GM18873 (cell line): ENCODE data around the gene NR3C2.

Experiments used
- ATAC-seq: cut with Tn5 transposase; IDR thresholded peaks from one replicate; pipeline ENCODE4 v1.9.1; 2021; ENCODE audit warnings: mild to moderate bottlenecking, moderate library complexity, moderate number of reproducible peaks; ENCODE audit not compliant: unreplicated experiment, low FRiP score

The NR3C2 gene

DNA sequence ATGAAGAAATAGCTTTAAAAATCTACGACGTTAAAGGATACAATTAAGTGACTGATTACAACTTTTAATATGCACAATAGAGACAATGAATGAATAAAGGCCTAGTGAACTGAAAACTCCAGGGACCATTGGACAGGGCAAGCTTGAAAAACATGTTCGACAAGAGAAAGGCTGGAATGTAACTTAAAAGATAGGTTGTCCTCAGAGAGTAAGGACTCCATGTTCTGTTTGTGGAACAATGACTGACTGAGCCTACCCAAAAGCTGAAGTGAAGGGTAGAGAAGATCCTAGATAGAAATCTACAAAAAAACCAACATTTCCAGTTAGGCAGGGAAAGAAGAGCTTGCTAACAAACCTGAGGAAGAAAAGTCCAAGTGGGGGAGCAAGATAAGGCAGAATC lies 173.4 kb downstream of the NR3C2 start:
- ATAC-seq: no peak

DNA sequence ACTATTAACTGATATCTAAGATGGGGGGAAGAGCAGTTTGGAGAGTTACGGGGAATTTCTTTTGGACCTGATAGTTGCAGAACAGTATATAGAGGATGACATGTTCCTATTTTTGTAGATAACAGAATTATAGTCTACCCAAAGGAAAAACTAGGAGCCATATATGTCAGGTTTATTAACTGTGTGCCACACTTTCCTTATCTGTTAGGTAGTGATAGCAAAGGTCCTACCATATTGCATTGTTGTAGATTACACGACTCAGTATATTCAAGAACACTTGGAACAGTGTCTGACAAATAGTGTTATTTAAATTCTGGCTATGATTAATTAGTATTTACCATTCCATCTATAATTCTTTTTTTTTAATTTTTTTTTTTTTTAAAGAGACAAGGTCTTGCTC lies 175.3 kb downstream of the NR3C2 start:
- no peak for ATAC-seq

DNA sequence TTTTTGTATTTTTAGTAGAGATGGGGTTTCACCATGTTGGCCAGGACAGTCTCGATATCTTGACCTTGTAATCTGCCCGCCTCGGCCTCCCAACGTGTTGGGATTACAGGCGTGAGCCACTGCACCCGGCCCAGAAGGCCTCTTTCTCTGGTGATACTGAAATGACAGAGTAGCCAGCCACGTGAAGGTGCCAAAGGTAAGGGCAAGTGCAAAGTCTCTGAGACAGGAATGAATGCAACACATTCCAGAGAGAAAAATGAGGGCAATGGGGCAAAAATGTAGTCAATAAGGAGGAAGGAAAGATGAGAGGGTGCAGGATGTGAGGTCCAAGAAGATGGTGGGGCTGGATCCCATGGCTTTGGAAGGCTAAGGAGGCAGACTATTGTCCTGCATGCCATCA lies 176.0 kb downstream of the NR3C2 start:
- ATAC-seq: no peak

DNA sequence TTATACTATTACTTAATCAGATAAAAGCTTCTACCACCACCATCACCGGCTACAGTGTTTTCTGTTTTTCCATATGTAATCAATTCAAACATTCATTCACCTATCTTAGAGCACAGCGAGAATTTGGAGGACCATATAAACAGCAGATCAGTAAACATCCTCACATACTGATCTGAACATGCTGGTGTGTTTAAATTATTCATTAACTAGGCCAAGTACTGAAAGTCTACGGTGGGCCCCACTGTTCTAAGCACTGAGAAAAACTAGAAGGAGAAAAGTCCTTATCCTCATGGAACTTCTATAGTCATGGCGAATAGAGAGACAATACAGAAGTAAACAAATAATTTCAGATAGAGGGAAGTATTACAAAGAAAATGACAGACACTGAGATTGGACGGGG lies 176.6 kb downstream of the NR3C2 start:
- ATAC-seq: no peak

DNA sequence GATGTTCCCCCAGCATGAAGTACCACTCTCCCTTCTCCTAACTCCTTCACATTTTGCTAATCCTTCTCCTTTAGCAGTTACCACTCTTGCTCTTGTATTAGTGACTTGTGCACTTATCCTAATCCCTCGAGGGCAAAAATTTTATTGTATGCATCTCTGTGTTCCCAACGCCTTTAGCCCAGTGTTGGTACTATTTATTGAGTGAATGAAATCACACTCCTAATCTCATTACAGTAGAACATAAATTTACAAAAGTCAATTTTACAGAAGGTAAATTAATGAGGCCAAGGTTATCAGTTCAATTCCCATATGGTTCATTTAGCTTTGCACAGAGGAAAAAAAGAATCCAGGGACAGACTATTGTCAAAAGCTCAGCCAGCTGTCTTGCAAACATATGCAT lies 178.4 kb downstream of the NR3C2 start:
- ATAC-seq: no peak

DNA sequence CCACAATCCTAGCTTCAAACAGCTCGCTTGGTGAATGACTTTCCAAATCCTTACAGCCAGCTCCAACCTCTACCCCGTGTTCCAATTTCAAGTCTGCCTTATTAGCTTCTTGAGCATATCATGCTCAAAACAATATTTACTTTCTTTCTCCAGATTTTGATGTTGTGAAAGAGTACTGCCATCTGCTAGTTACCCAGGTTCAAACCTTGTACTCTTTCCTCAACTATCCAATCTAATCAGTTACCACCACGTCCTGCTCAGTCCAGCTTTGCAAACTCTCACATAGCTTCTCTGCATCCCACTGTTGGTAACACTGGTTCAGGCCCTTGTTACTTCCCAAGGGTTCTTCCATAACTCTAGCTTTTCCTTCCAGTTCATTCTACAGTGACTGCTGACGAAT lies 179.1 kb downstream of the NR3C2 start:
- ATAC-seq: no peak

DNA sequence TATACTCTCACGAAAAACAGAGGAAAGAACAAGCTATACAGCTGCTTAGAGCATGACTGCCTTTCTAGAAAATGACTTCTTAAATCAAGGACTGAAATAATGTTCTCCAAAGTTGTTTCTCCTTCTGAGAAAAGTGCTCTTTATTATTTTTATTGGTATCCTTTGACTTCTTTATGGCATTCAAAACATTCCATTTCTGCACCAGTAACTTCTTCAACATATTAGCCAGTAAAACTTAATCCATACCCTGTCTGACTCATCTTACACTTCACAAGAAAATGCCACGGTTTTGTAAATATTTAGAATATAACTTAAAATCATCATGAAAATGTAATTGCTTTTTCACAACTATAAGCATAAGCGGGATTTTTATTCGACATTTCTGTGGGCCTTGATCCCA lies 180.4 kb downstream of the NR3C2 start:
- ATAC-seq: no peak

DNA sequence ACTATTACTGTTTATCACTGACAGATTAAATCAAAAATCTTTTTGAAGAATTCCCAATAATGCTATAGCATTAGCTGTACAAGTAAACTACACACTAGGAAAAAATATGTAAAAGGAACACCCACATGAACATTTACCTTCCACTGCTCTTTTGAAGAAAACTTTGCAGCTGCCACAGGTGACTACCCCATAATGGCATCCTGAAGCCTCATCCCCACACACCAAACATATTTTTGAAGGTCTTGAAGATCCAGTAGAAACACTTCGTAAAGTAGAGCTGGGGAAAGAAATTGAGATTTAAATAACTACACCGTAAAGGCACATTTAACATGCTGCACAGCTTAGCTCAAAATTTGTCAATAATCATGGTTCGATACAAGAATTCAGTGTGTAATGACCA lies 182.4 kb downstream of the NR3C2 start:
- ATAC-seq: no peak

DNA sequence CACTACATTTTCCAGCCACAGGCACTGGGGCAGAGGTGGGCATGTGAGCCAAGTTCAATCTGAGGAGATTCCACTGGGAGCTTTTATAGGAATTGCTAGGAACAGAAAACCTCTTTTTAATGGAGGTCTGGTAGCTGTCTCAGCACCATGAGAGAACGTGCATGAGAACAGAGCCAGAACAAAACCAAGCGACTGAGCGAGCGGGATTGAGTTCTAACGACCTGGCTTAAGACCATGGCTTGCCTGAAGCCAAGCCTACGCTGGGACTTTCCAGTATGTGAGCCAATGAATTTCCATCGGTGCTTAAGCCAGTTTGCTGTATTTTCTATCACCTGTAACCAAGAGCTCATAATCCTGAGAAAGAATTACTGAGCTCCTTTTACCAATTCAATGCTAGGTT lies 183.7 kb downstream of the NR3C2 start:
- no peak for ATAC-seq

DNA sequence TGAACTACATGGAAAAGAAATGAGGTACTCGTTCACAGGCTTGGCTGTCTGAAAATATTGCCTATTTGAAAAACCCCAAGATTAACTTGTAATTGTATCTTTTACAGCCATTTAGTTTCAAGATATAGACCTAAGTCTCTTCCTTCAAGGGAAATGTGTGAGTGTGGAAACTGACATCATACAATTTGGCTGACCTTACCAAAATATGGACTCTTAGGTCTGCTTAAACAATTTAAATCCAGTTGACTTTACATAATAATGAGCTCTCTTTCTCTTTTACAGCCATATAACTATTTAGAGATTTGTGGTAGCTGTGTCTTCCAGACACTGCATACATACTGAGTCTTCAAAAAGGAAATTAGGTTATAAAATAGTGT lies 186.9 kb downstream of the NR3C2 start:
- ATAC-seq: no peak

DNA sequence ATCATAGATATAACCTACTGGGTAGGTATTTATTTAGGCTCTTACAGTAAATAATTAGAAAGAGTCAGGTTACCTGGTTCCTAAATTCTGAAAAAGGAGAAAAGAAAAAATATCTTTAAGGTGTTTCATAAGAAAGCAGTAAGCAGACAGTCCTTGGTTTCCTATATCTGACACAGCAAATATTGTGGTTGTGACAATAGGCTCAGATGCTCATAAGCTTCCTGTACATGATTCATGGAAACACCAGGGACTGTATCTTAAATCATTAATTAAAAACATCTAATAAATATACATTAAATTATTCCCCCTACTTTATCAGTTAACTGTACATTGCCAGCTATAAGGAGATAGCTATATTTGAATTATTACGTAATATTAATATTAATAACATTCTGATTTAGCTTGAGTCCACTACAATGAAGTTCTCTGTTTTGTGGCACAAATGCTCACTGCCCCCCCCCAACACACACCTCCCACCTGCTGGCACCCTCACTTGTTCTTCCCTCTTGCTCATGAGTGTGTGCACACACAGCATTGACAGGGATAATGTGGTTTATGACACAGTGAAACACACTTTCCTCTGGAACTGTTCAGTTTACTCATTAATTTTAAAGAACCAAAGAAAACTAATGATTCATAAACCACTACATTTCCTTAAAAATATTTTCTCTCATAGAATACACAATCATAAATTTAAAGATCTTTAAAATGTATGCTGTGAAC lies 187.4 kb downstream of the NR3C2 start:
- no peak for ATAC-seq

DNA sequence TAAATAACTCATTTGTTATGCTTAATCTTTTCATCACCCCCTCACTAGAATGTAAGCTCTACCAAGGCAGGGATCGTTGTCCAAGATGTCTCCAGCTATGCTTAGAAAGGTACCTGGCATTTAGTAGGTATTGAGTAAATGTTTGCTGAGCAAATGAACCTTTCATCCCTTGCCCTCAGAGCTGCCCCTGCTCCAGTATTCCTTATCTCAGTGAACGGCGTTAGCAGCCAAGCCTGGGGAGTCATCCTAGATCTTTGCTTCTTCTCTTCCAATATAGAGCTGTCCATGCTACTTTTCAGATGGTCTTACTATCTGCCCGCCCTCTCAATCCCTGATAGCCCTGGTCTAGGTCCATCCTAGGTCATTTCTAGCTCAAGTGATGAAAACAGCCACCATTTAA lies 188.4 kb downstream of the NR3C2 start:
- no peak for ATAC-seq

DNA sequence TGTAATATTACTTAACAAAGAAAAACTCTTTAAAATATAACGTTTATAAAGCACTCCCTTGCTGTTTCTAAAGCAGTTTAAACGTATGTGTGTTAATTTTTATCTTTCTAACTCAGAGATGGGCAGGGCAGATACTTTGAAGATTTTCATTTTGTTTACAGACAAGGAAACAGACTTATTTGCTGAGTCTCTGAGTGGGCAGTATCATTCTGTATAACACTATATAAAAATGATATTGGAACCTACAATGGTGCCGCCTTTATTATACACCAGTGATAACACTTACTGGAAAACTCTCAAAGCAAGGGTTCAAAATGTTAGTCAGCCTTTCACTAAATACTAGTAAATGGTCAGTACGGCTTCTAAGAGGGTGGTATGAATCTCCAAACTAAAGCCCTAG lies 193.4 kb downstream of the NR3C2 start:
- no peak for ATAC-seq

DNA sequence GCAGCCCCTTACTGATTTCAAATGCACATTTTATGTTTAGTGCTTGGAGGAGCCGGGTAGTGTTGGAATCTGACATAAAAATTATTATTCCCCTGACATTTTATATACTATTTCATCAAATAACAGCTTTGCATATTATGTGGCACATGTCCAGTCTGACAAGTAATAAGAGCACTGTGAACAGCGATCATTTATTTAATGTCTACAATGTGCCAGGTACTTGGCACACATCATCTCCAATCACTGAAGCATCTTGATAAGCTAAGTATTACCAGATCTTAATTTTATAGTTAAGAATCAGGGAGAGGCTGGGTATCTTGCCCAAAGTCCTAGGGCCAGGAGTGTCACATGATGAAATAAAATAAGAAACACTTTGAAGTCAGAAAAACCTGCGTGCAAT lies 197.2 kb downstream of the NR3C2 start:
- ATAC-seq: no peak

DNA sequence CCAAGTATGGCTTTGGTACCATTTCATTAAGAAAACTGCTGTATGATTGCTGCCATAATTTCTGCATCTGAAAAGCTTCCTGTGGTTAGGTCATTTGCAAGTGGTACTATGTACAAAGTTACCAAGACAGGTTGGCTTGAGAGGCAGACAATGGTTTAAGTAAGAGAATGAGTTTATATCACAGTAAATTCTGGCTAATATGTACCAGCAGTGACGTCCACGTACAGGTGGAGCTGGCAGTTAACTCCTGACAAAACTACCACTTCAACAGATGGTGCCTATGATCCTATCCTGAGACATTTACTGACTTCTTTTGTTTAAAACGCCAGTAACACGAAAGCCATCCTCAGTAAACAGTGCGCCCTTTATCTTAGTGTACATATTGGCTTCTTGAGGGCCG lies 198.4 kb downstream of the NR3C2 start:
- no peak for ATAC-seq

DNA sequence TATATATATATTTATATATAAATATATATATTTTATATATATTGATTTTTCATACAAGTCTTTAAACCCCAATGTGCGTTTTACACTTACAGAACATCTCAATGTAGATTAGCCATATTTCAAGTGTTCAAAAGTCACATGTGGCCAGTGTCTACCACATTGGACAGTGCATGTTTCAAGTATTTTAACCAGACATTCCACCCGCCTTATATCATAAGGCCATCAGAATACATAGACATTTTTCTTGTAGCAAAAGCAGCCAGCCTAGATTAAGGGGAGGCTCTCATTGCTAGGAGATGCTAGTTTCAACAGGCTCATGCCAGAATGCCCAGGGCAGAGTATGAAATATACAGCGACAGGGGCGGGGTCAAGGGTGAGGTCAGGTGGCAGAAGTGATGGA lies 202.0 kb downstream of the NR3C2 start:
- ATAC-seq: no peak

DNA sequence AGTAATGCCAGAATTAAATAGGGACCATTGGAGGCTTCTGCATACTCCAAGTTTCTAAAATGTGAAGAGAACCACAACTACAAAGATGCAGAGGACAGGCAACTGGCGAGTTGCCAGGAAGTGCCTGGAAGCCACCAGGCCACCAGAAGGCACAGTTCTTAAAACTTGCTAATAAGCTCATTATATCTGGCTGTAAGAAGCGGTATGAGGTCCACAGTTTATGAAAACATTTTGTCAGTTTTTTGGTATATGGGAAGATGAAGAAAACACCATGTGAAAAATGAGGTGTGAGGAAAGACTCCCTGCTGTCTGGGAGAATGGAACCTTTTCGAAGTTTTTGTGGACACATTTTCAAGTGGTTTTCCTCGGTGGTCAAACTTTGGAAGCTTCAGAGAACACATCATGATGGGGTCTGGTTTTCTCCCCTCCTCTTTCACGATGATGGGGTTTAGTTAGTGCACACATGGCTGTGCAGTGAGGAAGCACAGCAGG lies 202.7 kb downstream of the NR3C2 start:
- ATAC-seq: no peak

DNA sequence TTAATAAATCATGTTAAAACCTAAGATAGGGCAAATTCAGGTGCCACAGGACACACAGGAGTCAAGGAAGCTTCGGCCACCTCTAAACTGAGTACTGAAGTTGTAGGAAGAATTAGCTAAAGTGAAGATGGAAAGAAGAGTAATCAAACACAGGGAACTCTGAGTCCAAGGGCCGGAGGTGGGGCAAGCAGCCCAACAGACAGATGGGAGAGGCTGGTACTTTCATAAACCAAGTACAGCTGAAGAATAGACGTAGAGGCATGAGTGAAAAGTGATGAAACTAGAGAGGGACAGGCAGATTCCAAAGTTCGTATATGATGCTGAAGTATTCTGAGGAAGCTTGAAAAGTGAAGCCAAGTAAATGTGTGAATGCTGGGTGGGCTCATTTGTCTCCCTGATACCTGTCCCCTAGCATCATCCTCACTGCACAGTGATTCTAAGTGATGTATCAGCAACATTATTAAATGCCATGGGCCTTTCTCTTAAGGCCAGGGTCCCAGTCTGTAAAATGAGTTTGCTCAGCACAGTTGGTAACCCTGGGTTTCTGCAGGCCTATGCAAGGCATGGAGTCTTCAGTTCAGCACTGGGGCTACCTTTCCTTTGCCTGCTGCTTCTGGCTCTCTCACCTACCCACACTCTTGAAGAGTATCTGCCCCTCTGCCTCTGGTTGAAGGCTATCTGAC lies 203.3 kb downstream of the NR3C2 start:
- ATAC-seq: no peak

DNA sequence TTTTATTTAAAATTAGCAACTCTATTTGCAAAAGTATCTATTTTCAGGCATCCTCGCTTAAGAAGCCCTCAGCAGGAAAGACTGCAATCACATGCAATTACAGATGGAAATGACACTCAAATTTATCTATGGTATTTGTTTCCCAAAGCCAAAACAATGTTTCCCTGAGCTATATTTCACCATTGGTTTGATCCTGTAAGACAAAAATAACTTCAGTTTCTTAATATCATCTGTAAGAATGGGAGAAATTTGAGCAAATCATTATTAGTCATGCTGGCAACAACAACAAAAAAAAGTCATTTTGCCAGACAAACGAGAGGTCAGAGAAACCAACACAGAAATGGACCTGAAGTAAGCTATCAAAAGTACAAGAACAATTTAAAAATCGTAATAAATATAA lies 204.1 kb downstream of the NR3C2 start:
- ATAC-seq: no peak

DNA sequence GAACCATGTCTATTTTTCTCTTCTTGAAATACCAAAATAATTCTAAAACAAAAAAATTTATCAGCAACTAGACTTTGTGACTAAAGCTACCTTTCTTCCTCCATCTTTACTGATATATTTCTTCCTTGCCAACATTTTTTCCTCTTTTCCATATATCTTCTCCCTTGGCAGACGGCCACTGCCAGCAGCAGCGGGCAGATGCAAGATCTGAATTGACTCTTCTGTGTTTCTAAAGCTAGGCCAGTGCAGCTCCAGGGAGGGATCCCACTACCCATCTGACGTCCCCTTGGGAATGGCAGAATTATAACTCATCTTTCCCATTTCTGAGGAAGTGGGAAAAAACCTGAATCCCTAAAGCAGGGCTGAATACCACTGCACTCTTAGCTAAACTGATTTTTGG lies 206.4 kb downstream of the NR3C2 start:
- ATAC-seq: no peak

DNA sequence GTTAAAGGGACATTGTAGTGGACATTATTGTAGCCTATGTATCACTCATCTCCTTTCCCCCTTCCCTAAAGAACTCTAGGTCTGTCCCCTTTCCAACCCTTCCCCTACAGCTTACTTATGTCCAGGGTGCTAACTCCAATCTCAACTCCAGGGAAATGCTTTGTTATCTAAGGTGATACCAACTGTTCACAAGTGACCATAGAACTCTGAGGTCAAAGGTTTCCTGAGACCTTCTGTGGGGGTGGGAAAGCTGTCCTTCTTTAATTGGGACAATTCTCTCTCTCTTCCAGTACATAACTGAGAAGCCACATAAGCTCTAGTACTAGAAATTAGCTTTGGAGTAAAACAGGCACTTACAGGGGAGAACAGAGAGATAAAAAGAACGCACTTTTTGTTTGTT lies 212.4 kb downstream of the NR3C2 start:
- ATAC-seq: no peak

DNA sequence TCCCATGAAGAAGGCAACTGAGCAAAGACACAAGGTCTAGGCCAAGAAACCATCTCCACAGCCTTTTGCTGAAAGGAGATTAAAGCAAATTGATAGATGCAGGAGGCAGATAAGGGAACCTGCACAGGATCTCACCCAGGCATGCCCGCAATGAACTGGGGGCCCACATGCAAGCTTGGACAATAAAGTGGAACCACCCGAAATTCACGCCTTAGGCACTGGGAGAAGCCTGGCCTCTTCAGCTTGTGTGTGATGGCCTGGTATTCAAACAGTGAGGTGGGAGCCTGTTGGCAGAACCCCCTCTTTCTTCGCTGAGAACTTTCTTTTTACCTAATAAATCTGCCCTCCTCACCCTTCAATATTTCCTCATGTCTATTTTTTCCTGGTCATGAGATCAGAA lies 213.2 kb downstream of the NR3C2 start:
- no peak for ATAC-seq
